ENCODE measurements around the gene FNDC3B.
A peak's percentile ranks its signal among the peaks of the same experiment; 100 is the strongest.

Gene FNDC3B

DNA sequence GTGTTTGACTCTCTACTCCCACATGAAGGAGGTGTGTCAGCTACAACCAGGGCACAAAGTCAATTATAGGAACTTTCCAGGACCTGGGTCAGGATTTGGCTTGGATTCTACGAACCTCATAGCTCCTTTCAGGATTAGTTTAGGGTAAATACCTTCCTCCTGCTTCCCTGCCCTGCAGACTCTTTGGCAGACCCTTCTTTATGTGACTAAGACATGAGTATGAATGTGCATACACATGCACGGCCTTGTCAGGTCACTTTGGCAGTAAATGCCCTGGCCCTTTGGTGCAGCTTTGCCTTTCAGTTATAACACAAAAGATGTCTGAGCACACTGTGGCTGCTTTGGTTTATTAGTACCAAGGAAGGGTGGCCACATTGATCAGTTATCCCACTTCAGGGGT lies 340.0 kb downstream of the FNDC3B start:
- DNase-seq, result no peak

DNA sequence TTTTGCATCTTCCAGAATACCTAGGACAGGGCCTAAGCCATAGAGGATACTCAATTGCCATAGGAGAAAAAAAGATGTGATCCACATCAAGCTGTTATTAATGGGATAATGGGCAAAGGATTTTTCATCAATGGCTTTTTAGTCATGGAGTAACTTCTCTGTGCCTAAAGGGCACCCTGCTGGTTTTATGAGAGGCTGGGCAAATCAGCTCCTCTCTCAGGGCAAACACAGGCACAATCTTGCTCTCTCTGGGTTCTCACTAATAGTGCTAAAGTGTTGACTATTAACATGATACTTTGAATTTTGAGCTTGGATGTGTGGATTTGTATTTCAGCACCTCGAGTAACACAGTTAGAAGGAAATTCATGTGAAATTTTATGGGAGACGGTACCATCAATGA lies 341.3 kb downstream of the FNDC3B start:
- DNase-seq, result no peak

DNA sequence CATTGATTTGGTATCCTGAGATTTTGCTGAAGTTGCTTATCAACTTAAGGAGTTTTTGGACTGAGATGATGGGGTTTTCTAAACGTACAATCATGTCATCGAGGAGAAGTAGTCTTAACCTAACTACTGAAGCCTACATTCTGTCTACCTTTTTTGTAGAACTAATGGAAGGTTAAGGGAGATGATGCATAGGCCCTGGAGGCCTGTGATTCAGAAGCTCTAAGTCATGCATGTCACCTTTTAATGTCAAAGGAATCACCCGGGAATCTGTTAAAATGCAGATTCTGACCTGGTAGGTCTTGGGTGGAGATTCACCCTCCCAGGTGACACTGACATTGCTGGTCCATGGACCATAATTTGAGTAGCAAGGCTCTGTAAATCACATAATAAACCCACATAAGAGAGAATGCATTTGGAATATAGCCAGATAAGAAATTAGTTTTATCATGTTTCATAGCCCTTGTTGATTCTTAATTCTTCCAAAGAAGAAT lies 344.0 kb downstream of the FNDC3B start:
- no peak for DNase-seq

- DNase-seq, result no peak
Observed at GRCh38 chr3:172384836-172385235, 345.5 kb downstream of the FNDC3B start.

DNA sequence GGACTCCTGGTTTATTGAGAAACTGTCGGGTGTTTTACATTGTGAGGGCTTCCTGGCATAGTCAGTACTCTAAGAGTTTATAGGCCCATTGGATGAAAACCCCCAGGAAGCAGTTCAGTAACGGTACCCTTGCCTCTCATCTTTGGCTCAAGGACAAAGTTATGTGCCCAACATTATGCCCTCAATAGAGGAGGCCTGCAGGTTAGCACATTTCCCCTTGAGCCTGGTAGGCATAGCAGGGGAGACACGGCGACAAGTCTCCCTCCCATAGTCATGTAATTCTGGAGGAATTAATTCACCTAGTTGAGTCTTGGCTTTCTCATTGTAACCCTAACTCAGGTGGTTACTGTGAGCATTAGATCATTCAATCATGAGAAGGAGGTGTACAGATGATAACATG lies 348.4 kb downstream of the FNDC3B start:
- DNase-seq, result no peak

DNA sequence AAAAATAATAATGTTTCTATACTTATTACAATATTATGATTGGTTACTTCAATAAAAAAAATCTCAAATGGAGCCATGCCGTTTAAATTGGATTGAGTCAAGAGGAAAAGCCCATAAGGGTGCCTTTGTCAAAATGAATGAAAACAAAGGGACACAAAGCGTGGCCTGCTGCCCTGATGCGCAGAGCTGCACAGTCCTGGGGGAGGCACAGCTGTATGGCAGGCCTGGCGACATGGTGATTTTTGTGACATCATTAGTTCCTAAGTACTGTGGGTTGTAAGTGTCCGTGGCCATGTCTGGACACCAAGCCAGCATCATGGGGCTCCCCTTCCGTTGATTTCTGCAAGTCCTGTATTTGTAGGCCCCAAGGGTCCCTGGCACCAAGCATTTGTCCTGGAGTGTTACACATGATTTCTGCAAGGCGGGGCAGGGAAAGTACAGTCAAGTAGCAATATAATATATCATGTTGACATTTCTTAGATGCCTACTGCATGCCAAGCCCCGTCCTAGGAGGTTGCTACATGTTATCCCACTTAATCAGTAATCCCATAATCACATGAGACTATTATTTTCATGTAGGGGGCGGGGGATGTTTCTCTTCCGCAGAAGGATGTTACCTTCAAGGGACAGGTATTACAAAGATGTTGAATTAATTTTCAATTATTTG lies 349.2 kb downstream of the FNDC3B start:
- no peak for DNase-seq

- no peak for DNase-seq
Observed at GRCh38 chr3:172390792-172391191, 351.4 kb downstream of the FNDC3B start.

DNA sequence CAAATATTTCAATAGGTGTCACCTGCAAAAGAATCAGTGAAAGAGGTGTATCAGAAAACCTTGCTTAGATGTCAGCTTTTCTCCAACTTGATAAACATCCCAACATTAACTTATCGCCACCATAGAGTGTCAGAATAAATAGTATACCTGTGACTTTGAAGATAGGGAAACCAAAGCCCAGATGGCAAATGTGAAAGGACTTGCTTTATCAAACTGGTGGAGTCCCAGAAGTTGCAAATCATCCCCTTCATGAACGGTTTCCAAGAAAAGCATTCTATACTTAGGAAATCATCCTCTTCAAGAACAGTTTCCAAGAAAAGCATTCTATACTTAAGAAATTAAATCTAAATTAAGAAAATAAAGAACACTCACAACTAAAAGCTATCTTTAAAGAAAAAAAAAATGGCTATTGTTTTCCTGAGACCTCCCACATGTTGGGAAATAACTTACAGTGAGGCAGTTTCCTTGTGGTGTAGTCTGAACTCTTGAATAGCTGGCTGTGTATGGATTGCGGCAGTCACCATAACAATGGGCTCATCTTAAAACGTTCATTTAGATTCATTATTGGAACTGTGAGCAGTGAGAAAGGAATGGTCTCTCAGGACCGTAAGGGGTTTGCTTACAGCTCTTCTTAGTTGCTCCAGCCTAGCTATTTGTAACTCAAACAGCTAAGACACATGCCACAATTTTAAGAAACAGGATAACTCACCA lies 352.4 kb downstream of the FNDC3B start:
- DNase-seq, result no peak

DNA sequence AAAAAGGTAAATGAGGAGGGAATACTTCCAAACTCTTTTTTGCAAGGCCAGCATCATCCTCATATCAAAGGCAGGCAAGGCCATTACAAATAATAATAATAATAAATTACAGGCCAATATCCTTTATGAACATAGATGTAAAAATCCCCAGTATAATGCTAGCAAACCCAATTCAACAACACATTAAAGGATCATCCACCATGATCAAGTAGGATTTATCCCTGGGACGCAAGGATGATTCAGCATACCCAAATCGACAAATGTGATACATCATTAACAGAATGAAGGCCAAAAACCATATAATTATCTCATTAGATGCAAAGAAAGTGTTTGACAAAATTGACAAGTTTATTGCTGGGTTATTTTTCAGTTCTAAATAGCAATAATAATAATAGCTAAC lies 355.3 kb downstream of the FNDC3B start:
- no peak for DNase-seq

DNA sequence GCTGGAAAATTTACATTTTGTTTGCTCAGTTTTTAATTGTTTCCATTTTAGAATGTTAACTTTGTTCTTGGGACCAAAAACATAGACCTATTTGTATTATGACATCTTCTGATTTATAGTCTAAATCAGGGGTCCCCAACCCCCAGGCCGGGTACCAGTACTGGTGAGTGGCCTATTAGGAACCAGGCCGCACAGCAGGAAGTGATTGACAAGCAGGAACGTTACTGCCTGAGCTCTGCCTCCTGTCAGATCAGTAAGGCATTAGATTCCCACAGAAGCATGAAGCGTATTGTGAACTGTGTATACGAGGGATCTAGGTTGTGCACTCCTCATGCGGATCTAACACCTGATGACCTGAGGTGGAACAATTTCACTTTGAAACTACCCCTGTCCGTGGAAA lies 357.0 kb downstream of the FNDC3B start:
- DNase-seq, result no peak

GRCh38 chr3:172397716-172398405 lies 358.5 kb downstream of the FNDC3B start:
- no peak for DNase-seq

- DNase-seq, result no peak
Observed at GRCh38 chr3:172398484-172398883, 359.1 kb downstream of the FNDC3B start.

DNA sequence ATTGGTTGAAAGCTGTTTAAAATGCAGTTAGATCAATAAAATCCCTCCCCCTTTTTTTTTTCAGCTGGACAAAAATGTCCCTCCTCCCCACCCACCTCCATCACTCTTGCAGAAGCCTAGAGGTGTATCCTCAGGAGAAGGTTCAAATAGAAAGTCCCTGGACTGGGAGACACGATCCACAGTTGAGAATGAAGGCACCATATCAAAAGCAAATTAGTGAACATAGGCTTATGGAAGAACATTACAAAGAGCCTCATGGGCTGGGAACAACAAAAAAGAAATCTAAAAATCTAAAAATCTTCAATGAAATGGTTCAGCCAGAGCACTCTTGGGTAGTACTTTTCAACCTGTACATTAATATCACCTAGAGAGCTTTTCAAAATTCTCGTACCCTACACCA lies 362.7 kb downstream of the FNDC3B start:
- DNase-seq, result no peak

DNA sequence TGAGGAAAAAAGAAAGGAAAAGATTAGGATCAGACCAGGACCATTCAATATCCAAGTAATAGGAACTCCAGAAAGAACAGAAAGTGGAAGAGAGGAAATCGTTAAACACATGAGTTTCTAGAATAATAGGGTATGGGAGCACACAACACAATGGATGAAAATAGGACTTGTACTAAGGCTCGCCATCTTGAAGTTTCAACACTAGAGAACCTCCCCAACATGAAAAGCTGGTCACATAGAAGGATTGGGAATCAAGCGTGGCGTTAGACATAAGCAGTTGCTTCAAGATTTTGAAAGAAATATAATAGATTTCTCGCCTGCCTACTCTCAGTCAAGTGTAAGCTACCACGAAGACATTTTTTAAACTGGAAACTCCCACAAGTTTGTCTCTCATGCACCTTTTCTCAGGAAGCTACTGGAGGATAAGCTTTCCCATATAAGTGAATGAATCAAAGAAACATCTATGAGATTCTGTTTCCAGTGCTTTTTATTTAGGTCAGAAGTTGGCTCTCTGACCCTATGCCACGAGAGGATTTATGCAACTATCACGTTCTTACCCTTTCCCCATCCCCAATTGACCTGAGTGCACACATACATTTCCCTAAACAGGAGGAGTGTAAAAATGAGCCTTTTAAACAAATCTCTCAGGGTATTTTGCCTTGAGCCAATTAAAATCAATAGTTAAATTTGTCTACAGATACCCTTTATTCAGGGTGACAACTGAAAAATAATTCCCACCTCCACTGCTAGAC lies 363.7 kb downstream of the FNDC3B start:
- DNase-seq, result no peak

DNA sequence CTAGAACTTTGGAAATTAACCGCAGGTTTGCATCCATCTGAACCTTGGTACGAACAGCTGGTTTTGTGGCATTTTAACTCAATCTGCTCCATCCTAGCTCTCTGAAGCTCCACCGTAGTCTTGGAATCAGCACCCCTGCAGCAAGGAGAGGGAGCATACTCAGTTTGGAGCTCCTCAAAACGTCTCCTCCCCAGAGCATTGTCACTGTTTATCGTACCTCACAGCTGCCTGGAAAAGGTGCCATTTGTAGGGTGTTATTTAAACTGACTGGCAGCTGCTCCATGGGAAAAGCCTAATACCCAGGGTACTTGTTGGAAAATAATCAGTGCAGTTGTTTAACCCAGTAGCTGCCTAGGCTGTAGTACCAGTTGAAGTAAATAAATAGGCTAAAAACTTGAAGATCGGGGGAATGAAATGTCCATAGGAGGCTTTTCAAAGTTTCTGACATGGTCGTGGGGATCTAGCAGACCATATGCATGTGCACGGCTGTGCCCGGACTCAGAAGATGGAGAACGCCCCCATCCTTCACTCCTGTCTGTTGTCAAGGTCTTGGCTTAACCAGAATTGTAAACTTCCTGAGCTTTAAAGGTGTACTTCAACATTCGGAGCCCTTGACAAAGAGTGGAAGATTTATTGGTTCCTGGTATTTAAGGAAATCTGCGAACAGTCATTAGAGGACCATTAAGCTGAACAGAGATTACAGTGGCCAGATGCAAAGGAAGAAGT lies 365.0 kb downstream of the FNDC3B start:
- no peak for DNase-seq

- no peak for DNase-seq
Observed at GRCh38 chr3:172405914-172406313, 366.5 kb downstream of the FNDC3B start.

DNA sequence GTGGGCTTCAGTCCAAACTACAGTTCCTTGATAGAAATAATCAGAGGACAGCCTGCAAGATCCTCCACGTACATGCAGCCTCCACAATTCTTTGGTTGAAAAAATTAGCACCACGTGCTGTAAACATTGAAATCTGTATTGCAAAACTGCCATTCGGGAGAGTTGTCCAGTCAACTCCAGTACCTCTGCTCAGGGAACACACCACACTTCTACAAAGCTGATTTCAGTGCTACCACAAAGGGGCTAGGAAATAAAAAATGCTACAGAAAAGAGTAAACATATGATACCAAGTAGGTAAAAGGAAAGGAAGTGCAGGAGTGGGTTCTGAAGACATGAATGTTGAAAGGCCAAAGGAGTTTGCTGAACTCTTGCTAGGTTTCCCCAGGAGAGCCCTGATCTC lies 368.5 kb downstream of the FNDC3B start:
- DNase-seq, result no peak

DNA sequence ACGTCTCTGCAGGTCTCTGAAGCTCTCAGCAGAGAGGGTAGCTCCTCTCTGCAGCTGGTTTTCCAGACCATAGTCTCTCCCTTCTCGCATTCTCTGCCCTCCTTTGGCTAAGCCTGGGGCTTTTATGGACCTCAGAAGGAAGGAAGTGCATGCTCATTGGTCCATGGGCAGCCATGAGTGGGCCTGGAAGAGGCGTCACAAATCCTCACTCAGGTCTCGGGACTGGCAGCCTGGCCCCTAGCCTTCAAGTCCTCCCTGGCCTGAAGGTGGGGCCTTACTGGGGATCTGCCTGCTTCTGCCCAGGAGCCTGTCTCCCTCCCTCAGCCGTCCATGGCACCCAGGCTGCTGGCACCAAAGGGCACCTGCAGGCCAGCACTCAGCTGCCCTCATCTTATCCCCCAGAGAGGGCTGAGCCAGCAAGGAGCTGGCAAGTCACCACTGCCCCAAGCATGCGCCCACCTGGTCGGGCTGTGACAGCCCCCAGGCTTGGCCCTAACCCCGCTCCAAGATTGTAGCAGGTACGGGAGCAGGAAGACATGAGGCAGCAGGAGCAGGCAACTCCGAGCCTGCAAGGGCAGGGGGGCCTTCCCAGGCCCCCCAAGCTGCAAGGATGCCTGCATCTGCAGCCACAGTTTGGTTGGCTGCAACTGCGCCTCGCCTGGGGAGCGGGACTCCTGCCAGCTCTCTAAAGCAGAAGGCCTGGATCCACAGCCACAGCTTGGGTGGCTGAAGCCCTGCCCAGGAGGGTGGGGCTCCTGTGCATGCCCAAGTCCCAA lies 371.5 kb downstream of the FNDC3B start:
- no peak for DNase-seq

- DNase-seq, result no peak
Observed at GRCh38 chr3:172411478-172411947, 372.1 kb downstream of the FNDC3B start.

GRCh38 chr3:172415323-172415722 lies 375.9 kb downstream of the FNDC3B start:
- peak in 1 of 5 experiments; percentile 7 for DNase-seq

- no peak for DNase-seq
Observed at GRCh38 chr3:172437713-172438112, 398.3 kb downstream of the FNDC3B start.
